Measurements from ENCODE around the gene LRRD1. TPM values are rescaled to one million over a fixed set of nuclear protein-coding genes. Genes with fewer than 3 reads are reported as not detected.

Gene LRRD1
- polyA plus RNA-seq, 1 experiment: not detected

GRCh38 chr7:92137557-92137956 lies 41.4 kb downstream of the LRRD1 start:
- Histone ChIP-seq H3K36me3 (ENCODE audit: control insufficient read depth, insufficient read depth, low read length) (no peaks in the 10 kb centered on the region), H3K4me3 (ENCODE audit: low read depth, low read length) (no peak overlapping the region), H3K27me3 (ENCODE audit: control insufficient read depth, insufficient read depth, low read length) (no peaks in the 10 kb centered on the region; the same call in 1 of the 2 replicates)
- ChIA-PET CTCF (interaction anchor here (1.1 kb wide), 1 partner anchor 310 kb away, joined by 3 read pairs; the partner anchor contains the start of gene GATAD1), POLR2A (interaction anchor here (0.7 kb wide), 1 partner anchor 192 kb away, joined by 7 read pairs; no protein-coding TSS in a partner anchor)
- DNase-seq (ENCODE audit: low read depth): no peak
- TF ChIP-seq CTCF (IDR thresholded peaks at IDR 0.05; ENCODE audit: insufficient read depth, low read depth, low read length): no peak

GRCh38 chr7:92135052-92135889 lies 43.7 kb downstream of the LRRD1 start:
- POLR2A ChIA-PET: no interaction called here
- DNase-seq (ENCODE audit: low read depth): no peak
- Histone ChIP-seq H3K4me3 (ENCODE audit: low read depth, low read length) (peak overlapping the region; percentile 75), H3K36me3 (ENCODE audit: control insufficient read depth, insufficient read depth, low read length) (no peaks in the 10 kb centered on the region), H3K27me3 (ENCODE audit: control insufficient read depth, insufficient read depth, low read length) (no peaks in the 10 kb centered on the region)
- TF ChIP-seq CTCF (IDR thresholded peaks at IDR 0.05; ENCODE audit: insufficient read depth, low read depth, low read length): no peak
- CTCF ChIA-PET: interaction anchor here (1.0 to 2.8 kb wide), 5 partner anchors 10 to 44 kb away, joined by 3 to 9 read pairs (median 3); partner anchors contain the start of gene LRRD1

- peak; percentile 35 for DNase-seq (ENCODE audit: low read depth)
- ChIA-PET POLR2A (no interaction called here), CTCF (interaction anchor here (0.8 to 2.8 kb wide), 9 partner anchors 9 to 45 kb away, joined by 3 to 9 read pairs (median 3); partner anchors contain the start of gene LRRD1)
- peak; percentile 18; the same call in 1 of the 2 replicates for TF ChIP-seq CTCF (IDR thresholded peaks at IDR 0.05; ENCODE audit: insufficient read depth, low read depth, low read length)
- Histone ChIP-seq H3K27me3 (ENCODE audit: control insufficient read depth, insufficient read depth, low read length) (no peaks in the 10 kb centered on the region), H3K4me3 (ENCODE audit: low read depth, low read length) (peak within 1 kb of the TSS; percentile 75), H3K36me3 (ENCODE audit: control insufficient read depth, insufficient read depth, low read length) (no peaks in the 10 kb centered on the region)
These were observed 44.5 kb downstream of the LRRD1 start, which contains the start of gene CYP51A1 for GRCh38 chr7:92134271-92135051. Gene CYP51A1, minus strand, starts transcription at chr7:92134477. Its CDS starts 113 bp downstream, at chr7:92134364.

GRCh38 chr7:92133737-92134270 lies 45.1 kb downstream of the LRRD1 start:
- TF ChIP-seq CTCF (IDR thresholded peaks at IDR 0.05; ENCODE audit: insufficient read depth, low read depth, low read length): peak; percentile 80
- CTCF ChIA-PET: interaction anchor here (0.7 to 2.8 kb wide), 18 partner anchors 8 to 327 kb away, joined by 3 to 9 read pairs (median 4); partner anchors contain the start of gene LRRD1
- POLR2A ChIA-PET: no interaction called here

More at GRCh38 chr7:92133737-92134270, 45.1 kb downstream of the LRRD1 start:
- Histone ChIP-seq H3K36me3 (ENCODE audit: control insufficient read depth, insufficient read depth, low read length) (no peaks in the 10 kb centered on the region), H3K4me3 (ENCODE audit: low read depth, low read length) (peak overlapping the region; percentile 75), H3K27me3 (ENCODE audit: control insufficient read depth, insufficient read depth, low read length) (no peaks in the 10 kb centered on the region)
- DNase-seq (ENCODE audit: low read depth): no peak

All from BJ (cell line).